PFSK-1 (cell line): Measurements from ENCODE around the gene APBA2.

Experiments
- FOXP2 ChIP-seq: optimal IDR thresholded peaks from 2 replicates; pipeline ENCODE3; 2011; ENCODE audit warnings: borderline replicate concordance, control low read depth, inconsistent platforms; ENCODE audit not compliant: insufficient read depth; ENCODE audit errors: extremely low read length, extremely low read depth
- POLR2AphosphoS5 ChIP-seq: IDR thresholded peaks from 2 replicates; pipeline ENCODE4 v1.6.1; 2012; ENCODE audit warnings: low read depth, mild to moderate bottlenecking, control low read depth, low read length, moderate library complexity
- REST ChIP-seq, 2 experiments: IDR thresholded peaks; 2 replicates each; pipeline versions ENCODE4 v1.6.1 to v1.8.0; 2011 to 2012; ENCODE audit warnings: low read depth in 2 of 2, low read length in 2 of 2, control low read depth in 1 of 2, inconsistent platforms in 1 of 2, mild to moderate bottlenecking in 1 of 2, moderate library complexity in 1 of 2; ENCODE audit not compliant: insufficient read depth in 1 of 2
- SIN3A ChIP-seq: IDR thresholded peaks from 2 replicates; pipeline ENCODE4 v1.6.1; 2012; ENCODE audit warnings: mild to moderate bottlenecking, low read length, moderate library complexity, borderline replicate concordance; ENCODE audit not compliant: insufficient read depth
- TAF1 ChIP-seq: IDR thresholded peaks from 2 replicates; pipeline ENCODE4 v1.6.1; 2012; ENCODE audit warnings: low read length, control low read depth, borderline replicate concordance; ENCODE audit not compliant: insufficient read depth

APBA2 gene

GRCh38 chr15:28931828-28932227, 46.1 kb downstream of the APBA2 start:
- TF ChIP-seq POLR2AphosphoS5 (no peak), FOXP2 (no peak), TAF1 (no peak), REST (IDR thresholded peaks at IDR 0.05; ENCODE audit: insufficient read depth in 1 of 2, low read depth in 2 of 2, low read length in 2 of 2) (no peak), SIN3A (no peak)

DNA sequence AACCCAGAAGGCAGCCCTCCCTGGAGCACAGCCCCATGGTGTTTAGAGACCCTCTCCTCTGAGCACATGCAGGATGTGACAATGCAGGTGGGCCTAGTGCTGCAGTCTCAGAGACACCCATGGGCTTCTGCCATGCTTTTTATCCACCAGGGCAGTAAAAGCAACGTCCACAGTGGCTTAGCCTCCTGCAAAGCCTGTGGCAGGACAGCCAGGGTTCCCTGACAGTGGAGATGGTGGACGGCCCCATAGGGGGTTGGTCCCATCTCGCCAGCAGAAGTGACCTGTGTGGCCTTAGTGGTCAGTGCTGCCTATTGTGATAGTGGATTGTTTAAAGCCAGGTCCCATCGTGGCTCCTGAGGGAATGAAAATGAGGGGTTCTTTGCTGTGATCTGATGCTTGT, 46.6 kb downstream of the APBA2 start:
- TF ChIP-seq FOXP2 (no peak), POLR2AphosphoS5 (no peak), REST (IDR thresholded peaks at IDR 0.05; ENCODE audit: insufficient read depth in 1 of 2, low read depth in 2 of 2, low read length in 2 of 2) (no peak), SIN3A (no peak), TAF1 (no peak)

GRCh38 chr15:28933710-28934445, 48.1 kb downstream of the APBA2 start:
- TF ChIP-seq REST (IDR thresholded peaks at IDR 0.05; ENCODE audit: insufficient read depth in 1 of 2, low read depth in 2 of 2, low read length in 2 of 2) (no peak), TAF1 (no peak), POLR2AphosphoS5 (no peak), SIN3A (no peak), FOXP2 (no peak)

DNA sequence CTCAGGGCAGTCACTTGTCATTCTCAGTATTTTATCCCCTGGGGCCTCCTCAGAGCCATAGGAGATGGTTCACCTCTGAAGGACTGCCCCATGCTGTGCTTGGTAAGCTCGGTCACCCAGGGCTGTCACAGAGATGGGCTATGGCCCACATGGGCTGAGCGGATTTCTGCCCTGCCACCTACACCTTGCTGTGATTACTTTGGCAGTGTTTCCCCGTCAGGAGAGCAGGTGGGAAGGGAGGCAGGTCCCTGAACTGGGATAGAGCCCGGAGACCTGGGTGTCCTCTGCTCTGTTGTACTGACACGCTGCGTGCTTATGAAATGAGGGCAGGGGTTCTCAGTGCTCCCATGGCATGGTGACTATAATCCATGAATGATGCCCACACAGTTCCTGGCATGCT, 48.9 kb downstream of the APBA2 start:
- TF ChIP-seq TAF1 (no peak), SIN3A (no peak), POLR2AphosphoS5 (no peak), FOXP2 (no peak), REST (IDR thresholded peaks at IDR 0.05; ENCODE audit: insufficient read depth in 1 of 2, low read depth in 2 of 2, low read length in 2 of 2) (no peak)
